ENCODE data around the gene TLE7.

Gene TLE7

GRCh38 chr16:71460236-71460635 is 18.4 kb upstream of the TLE7 start:
- no peak for TF ChIP-seq TAF1 (IDR thresholded peaks at IDR 0.05; ENCODE audit: borderline replicate concordance, insufficient read depth, low read length)
- TF ChIP-seq POLR2AphosphoS5 (IDR thresholded peaks at IDR 0.05; ENCODE audit: low read depth, low read length) = no peak
- TF ChIP-seq SIN3A (IDR thresholded peaks at IDR 0.05; ENCODE audit: borderline replicate concordance, insufficient read depth, low read length) = no peak
- no peak for TF ChIP-seq REST (IDR thresholded peaks at IDR 0.05; ENCODE audit: insufficient read depth in 1 of 2, low read depth in 2 of 2, low read length in 2 of 2)
- TF ChIP-seq FOXP2 (optimal IDR thresholded peaks at IDR 0.05; ENCODE audit: borderline replicate concordance, extremely low read depth, extremely low read length, insufficient read depth) = no peak

- TF ChIP-seq SIN3A (IDR thresholded peaks at IDR 0.05; ENCODE audit: borderline replicate concordance, insufficient read depth, low read length) (no peak), POLR2AphosphoS5 (IDR thresholded peaks at IDR 0.05; ENCODE audit: low read depth, low read length) (no peak), FOXP2 (optimal IDR thresholded peaks at IDR 0.05; ENCODE audit: borderline replicate concordance, extremely low read depth, extremely low read length, insufficient read depth) (no peak), TAF1 (IDR thresholded peaks at IDR 0.05; ENCODE audit: borderline replicate concordance, insufficient read depth, low read length) (no peak), REST (IDR thresholded peaks at IDR 0.05; ENCODE audit: insufficient read depth in 1 of 2, low read depth in 2 of 2, low read length in 2 of 2) (no peak)
Observed at GRCh38 chr16:71459510-71459909, 17.7 kb upstream of the TLE7 start.

GRCh38 chr16:71456801-71457200 is 14.9 kb upstream of the TLE7 start:
- TF ChIP-seq SIN3A (IDR thresholded peaks at IDR 0.05; ENCODE audit: borderline replicate concordance, insufficient read depth, low read length) (no peak), FOXP2 (optimal IDR thresholded peaks at IDR 0.05; ENCODE audit: borderline replicate concordance, extremely low read depth, extremely low read length, insufficient read depth) (no peak)

- no peak for TF ChIP-seq SIN3A (IDR thresholded peaks at IDR 0.05; ENCODE audit: borderline replicate concordance, insufficient read depth, low read length)
- TF ChIP-seq FOXP2 (optimal IDR thresholded peaks at IDR 0.05; ENCODE audit: borderline replicate concordance, extremely low read depth, extremely low read length, insufficient read depth) = no peak
- no peak for TF ChIP-seq REST (IDR thresholded peaks at IDR 0.05; ENCODE audit: insufficient read depth in 1 of 2, low read depth in 2 of 2, low read length in 2 of 2)
Observed at GRCh38 chr16:71453036-71453435, 11.2 kb upstream of the TLE7 start.

- TF ChIP-seq REST (IDR thresholded peaks at IDR 0.05; ENCODE audit: insufficient read depth in 1 of 2, low read depth in 2 of 2, low read length in 2 of 2) (no peak), SIN3A (IDR thresholded peaks at IDR 0.05; ENCODE audit: borderline replicate concordance, insufficient read depth, low read length) (no peak), FOXP2 (optimal IDR thresholded peaks at IDR 0.05; ENCODE audit: borderline replicate concordance, extremely low read depth, extremely low read length, insufficient read depth) (no peak), POLR2AphosphoS5 (IDR thresholded peaks at IDR 0.05; ENCODE audit: low read depth, low read length) (no peak), TAF1 (IDR thresholded peaks at IDR 0.05; ENCODE audit: borderline replicate concordance, insufficient read depth, low read length) (no peak)
Observed at GRCh38 chr16:71449020-71449419, 7.2 kb upstream of the TLE7 start.

Measured in PFSK-1 (cell line).